GM12865 (cell line): ENCODE data around the gene VEGFA.

Experiments
- DNase-seq: peaks from one replicate; pipeline ENCODE4 v3.0.0; 2010; ENCODE audit warnings: low read depth
- H3K4me3 ChIP-seq: 2 replicates; pipeline ENCODE4 v1.5.1; 2011; ENCODE audit warnings: mild to moderate bottlenecking, low read depth, low read length, control low read depth
- TF ChIP-seq, protein P1 (sequence below): IDR thresholded peaks from 2 replicates; pipeline ENCODE4 v1.5.1; 2011; ENCODE audit warnings: low read length, control low read depth, low read depth, inconsistent platforms; ENCODE audit not compliant: insufficient read depth; ENCODE audit errors: missing control alignments

VEGFA gene

DNA sequence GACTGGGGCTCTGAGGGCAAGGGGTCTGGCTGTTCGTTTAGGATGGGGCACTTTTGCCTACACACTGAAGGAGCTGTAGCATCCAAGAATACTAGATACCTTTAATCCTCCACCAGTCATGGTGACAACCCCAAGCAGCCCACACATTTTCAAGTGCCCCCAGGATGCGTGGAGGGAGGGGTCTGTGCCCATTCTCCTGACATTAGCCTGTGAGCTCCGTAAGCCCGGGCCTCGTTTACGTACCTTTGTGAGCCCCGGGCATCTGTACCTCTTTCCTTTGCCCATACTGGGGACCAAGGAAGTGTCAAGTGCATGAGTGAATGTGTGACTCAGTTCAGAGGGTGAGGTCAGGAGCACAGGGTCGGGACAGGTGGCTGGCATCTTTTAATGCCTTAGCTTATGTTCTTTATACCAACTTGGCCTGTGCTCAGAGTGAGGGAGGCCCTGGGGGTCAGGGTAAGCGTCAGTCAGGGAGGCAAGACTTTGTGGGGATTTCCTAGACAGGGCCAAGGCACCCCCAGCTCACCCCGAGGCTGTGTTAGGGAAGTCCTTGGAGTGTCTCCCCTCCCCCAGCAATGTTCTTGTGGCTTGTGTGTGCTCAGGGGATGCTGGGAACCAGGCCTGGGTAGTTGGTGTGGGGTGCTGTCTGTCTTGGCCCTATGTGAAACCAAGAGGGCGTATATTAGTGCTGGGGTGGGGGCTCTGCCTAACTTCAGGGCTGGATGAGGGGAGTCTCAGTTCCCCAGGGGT, 12.9 kb downstream of the VEGFA start:
- no peak overlapping the region for H3K4me3 ChIP-seq
- no peak for DNase-seq
- TF ChIP-seq, protein P1, sequence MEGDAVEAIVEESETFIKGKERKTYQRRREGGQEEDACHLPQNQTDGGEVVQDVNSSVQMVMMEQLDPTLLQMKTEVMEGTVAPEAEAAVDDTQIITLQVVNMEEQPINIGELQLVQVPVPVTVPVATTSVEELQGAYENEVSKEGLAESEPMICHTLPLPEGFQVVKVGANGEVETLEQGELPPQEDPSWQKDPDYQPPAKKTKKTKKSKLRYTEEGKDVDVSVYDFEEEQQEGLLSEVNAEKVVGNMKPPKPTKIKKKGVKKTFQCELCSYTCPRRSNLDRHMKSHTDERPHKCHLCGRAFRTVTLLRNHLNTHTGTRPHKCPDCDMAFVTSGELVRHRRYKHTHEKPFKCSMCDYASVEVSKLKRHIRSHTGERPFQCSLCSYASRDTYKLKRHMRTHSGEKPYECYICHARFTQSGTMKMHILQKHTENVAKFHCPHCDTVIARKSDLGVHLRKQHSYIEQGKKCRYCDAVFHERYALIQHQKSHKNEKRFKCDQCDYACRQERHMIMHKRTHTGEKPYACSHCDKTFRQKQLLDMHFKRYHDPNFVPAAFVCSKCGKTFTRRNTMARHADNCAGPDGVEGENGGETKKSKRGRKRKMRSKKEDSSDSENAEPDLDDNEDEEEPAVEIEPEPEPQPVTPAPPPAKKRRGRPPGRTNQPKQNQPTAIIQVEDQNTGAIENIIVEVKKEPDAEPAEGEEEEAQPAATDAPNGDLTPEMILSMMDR = no peak

DNA sequence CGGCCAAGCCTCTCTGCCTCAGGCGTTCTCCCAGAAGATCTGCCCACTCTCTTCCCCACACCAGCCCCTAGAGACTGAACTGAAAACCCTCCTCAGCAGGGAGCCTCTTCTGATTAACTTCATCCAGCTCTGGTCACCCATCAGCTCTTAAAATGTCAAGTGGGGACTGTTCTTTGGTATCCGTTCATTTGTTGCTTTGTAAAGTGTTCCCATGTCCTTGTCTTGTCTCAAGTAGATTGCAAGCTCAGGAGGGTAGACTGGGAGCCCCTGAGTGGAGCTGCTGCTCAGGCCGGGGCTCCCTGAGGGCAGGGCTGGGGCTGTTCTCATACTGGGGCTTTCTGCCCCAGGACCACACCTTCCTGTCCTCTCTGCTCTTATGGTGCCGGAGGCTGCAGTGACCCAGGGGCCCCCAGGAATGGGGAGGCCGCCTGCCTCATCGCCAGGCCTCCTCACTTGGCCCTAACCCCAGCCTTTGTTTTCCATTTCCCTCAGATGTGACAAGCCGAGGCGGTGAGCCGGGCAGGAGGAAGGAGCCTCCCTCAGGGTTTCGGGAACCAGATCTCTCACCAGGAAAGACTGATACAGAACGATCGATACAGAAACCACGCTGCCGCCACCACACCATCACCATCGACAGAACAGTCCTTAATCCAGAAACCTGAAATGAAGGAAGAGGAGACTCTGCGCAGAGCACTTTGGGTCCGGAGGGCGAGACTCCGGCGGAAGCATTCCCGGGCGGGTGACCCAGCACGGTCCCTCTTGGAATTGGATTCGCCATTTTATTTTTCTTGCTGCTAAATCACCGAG, 14.2 kb downstream of the VEGFA start:
- DNase-seq = no peak
- no peak overlapping the region for H3K4me3 ChIP-seq
- TF ChIP-seq, protein P1 = no peak

DNA sequence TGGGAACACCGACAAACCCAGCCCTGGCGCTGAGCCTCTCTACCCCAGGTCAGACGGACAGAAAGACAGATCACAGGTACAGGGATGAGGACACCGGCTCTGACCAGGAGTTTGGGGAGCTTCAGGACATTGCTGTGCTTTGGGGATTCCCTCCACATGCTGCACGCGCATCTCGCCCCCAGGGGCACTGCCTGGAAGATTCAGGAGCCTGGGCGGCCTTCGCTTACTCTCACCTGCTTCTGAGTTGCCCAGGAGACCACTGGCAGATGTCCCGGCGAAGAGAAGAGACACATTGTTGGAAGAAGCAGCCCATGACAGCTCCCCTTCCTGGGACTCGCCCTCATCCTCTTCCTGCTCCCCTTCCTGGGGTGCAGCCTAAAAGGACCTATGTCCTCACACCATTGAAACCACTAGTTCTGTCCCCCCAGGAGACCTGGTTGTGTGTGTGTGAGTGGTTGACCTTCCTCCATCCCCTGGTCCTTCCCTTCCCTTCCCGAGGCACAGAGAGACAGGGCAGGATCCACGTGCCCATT, 15.3 kb downstream of the VEGFA start:
- H3K4me3 ChIP-seq = no peak overlapping the region
- TF ChIP-seq, protein P1 = no peak
- no peak for DNase-seq

DNA sequence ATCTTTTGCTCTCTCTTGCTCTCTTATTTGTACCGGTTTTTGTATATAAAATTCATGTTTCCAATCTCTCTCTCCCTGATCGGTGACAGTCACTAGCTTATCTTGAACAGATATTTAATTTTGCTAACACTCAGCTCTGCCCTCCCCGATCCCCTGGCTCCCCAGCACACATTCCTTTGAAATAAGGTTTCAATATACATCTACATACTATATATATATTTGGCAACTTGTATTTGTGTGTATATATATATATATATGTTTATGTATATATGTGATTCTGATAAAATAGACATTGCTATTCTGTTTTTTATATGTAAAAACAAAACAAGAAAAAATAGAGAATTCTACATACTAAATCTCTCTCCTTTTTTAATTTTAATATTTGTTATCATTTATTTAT, 15.9 kb downstream of the VEGFA start:
- no peak for DNase-seq
- no peak overlapping the region for H3K4me3 ChIP-seq
- TF ChIP-seq, protein P1 = no peak

- H3K4me3 ChIP-seq = no peak overlapping the region
- no peak for DNase-seq
- TF ChIP-seq, protein P1 = no peak
These were observed 16.8 kb downstream of the VEGFA start for GRCh38 chr6:43786664-43787329.

GRCh38 chr6:43788301-43788700, 18.3 kb downstream of the VEGFA start:
- no peak overlapping the region for H3K4me3 ChIP-seq
- no peak for DNase-seq

More at GRCh38 chr6:43788301-43788700, 18.3 kb downstream of the VEGFA start:
- TF ChIP-seq, protein P1 = no peak
